IPS-NIHi7 (cell line): Measurements from ENCODE around the gene HOXD11.
A peak's percentile ranks its signal among the peaks of the same experiment; 100 is the strongest.

Source experiments
- DNase-seq: peaks from one replicate; pipeline ENCODE4 v3.0.0; 2012; ENCODE audit warnings: mixed read lengths; ENCODE audit errors: extremely low spot score

Gene HOXD11

DNA sequence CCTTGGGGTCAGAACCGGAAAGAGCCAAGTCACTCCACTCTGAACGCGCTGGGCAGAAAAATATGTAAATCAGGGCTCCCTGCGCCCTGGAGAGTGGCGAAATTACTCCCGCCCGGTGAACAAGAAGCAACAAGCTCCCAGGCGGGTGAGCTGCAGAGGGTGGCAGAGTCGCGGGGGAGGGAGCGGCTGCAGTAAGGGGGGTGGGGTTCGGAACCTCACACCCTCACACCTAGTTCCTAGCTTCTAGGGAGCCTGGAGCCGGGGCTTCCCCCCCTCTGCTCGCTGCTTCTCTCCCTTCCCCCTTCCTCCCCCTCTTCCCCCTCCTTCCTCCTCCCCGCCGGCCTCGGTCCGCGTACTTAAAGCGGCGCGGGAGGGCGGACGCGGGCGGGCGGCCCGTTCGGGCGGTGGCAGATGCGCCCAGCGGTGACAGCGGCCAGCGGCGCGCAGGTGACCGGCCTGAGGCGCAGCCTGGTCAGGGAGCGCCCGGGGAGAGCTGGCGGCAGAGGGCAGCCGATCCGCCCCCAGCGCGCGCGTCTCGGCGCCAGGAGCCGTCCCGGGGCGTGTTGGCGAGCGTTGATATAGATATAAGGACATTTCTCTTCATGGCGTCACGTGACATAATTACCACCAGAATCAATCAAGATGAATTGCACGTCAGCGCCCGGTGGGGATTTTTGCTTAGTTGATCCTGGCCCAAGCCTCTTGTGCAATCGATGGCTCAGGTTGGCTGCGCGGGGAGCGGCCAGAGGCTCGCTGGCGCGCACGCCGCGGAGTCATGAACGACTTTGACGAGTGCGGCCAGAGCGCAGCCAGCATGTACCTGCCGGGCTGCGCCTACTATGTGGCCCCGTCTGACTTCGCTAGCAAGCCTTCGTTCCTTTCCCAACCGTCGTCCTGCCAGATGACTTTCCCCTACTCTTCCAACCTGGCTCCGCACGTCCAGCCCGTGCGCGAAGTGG lies at the start of gene HOXD11:
TSS of gene HOXD11 (plus strand) at position 700 of the 959 bp plus-strand sequence. CDS start at position 776, 76 bp downstream.
- DNase-seq = no peak

- DNase-seq = no peak
These were observed 43.1 kb upstream of the HOXD11 start for GRCh38 chr2:176063958-176064357.

DNA sequence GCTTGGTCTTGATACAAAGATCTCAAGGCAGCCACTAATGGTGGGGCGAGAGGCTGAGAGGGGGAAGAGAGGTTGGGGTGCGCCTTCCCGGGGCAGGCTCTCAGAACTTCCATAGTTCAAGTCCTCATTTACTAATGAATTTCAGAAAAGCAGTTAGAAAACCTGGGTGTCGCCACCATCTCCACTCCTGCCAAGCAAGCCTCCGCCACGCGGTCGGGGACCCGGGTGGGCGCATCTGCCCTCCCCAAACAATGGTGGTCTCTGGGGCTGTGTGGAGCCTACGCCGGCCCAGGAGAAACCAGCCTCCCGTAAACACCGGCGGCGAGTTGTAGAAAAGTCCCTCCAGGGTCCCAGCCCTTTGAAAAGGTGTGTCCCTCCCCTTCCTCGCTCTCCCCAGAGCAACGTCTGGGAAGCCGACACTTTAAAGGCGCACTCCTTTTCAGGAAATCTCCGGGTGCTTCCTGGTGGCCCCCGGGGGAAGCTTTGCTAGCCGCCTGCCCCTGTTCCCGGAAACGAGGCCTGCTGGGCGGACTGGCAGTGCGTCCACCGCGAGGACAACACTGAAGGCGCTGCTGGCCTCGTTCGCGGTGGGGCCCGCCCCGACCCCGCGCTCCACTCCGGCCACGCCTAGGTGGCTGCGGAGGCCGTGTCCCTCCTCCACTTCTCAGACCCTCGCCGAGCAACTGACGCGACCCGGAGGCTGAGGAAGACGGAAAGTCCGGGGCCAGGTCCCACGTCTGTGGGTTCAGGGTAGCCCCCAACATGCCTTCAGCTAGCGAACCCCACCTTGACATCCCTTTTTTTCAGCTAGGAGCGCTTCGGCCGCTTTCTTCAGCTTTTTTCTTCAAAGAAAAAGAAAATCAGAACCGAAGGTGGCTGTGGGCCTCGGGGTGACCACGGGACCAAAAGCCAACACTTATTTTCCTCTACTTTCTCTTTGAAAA lies 40.2 kb upstream of the HOXD11 start:
- no peak for DNase-seq

GRCh38 chr2:176067589-176068418 lies 39.3 kb upstream of the HOXD11 start:
- DNase-seq = no peak

DNA sequence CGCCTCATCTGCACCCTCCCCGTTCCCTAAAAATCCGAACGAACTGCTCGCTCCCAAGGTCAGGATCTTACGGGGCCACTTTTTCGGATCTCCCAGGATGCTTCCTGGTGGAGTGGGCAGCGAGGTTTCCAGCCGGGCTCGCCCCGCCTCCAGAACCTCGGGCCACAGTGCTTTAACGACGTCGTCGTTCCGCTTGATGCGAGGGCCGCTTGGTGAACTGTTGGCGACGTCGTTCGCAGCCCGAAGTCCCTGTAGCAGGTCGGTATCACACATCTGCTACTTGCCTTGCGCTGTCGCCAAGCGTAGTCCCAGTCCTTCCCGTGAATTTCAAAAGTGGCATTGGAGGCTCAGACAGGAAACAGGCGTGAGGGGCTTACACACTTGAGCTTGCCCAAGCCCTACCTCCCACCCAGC lies 38.7 kb upstream of the HOXD11 start:
- DNase-seq = no peak

- no peak for DNase-seq
These were observed 35.5 kb upstream of the HOXD11 start for GRCh38 chr2:176071330-176072291.

- no peak for DNase-seq
These were observed 34.8 kb upstream of the HOXD11 start for GRCh38 chr2:176072292-176072669.

DNA sequence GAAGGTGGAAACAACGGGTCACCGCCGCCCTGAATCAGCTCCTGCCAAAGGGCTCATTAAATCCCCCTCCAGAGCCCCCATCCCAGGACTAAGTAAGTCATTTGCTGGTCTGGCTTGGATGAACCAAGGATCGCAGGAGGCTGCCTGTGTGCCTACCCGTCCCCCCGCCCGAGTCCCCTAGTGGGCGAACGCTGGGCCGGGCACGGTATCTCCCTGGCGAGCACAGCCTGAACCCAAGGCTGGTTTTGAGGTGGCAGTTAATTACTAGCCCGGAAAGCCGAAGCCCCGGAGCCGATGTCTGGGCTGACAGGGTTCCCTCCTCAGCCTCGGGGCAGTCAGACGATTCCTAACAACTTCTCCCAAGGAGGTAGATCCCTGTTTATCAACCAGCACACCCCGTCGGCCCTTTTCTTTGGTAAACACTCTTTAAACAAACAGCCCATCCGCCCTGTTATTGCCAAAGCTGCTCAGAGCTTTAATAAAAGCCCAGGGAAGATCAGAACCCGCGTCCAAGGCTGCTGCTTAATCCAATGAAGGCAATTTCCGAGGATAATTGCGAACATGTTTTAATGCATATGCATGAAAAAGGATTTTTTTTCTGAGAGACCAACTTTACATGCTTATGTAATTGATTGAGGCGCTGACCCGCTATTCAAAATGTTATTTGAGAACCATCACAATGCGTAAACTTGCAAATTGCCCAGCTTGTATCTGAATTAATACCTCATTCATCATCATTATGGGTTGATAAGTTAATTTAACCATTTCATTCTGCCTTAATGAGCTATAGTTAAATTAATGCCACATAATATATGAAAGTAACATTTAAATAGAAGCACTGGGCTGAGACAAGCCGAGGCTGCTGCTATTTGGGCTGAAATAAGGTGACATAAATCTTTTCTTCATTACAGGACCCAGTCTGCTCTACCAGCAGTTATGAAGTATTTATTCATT lies 33.9 kb upstream of the HOXD11 start:
- no peak for DNase-seq

DNA sequence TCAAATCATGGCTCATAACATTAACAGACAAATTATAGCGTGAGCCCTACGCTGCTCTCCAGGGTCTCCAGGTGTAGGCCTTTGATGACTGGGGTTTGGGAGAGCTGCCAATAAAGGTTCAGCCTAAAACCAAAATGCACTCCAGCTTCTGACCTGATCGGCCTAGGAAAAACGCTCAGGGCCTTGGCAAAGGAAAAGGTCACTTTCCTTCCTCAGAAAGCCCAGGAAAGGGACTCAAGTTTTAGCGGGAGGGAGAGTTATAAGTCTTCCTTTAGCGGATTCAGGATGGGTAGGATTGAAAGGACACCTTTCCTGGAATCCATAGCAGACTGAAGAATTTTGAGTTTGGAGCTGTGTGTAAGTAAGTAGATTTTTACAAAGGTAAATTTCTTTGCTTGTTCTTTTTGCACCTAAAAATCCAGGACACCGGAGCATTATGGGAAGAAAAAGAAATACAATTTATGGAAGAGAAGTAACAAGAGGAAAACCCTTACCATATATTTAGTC lies 32.1 kb upstream of the HOXD11 start:
- no peak for DNase-seq

DNA sequence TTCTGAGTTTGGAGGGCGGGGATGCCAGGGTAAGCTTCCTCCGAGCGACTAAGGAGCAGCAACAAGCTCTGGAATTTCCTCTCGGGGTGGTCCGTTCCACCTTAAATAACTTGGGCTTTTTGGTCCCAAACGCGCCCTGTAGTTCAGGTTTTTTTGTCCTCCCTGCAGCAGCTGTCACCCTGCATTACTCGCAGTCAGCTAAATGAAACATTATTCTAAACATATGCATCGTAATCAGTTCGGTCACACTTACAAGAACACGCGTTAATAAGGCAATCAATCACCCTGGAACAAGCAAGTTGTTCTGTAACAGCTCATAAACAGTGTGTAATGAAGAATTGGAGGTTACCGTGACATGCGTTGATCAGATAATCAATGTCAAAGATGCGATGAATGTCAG lies 31.6 kb upstream of the HOXD11 start:
- DNase-seq = no peak

DNA sequence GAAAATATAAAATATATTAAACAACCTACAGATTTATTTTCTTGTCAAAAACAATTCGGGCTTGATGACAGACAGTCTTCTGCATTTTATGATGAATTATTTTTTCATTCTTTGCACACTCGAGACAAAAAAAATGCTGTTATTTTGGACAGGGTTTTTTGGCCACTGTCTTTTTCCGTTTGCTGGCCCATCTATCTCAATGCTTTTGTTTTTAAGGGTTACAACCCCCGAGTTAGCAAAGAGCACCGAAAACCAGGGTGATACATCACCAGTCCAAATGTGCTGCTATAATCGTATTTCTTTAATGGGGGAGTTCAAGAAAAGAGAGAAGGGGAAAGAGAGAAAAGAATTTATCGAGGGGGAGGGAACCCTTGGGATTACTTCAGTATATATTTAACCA lies 31.0 kb upstream of the HOXD11 start:
- DNase-seq = no peak

DNA sequence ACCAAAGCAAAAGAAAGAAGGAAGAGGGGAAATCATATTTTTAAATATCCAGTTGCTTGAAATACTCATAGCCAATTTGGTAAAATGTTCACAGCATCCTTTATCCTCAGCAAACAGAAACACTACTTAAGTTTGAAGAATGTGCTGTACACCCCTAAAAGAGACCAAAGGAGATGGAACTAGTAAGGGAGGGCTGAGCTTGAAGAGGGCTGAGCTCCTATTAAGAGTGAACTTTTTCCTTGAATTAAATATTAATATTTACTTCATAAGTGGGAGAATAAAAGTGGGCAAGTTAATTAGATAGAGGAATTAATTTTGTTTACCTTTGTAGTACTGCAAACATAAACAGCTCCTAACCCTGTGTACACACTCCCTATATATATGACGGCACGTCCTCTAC lies 30.3 kb upstream of the HOXD11 start:
- DNase-seq = no peak

GRCh38 chr2:176078541-176079284 lies 28.4 kb upstream of the HOXD11 start:
- no peak for DNase-seq

DNA sequence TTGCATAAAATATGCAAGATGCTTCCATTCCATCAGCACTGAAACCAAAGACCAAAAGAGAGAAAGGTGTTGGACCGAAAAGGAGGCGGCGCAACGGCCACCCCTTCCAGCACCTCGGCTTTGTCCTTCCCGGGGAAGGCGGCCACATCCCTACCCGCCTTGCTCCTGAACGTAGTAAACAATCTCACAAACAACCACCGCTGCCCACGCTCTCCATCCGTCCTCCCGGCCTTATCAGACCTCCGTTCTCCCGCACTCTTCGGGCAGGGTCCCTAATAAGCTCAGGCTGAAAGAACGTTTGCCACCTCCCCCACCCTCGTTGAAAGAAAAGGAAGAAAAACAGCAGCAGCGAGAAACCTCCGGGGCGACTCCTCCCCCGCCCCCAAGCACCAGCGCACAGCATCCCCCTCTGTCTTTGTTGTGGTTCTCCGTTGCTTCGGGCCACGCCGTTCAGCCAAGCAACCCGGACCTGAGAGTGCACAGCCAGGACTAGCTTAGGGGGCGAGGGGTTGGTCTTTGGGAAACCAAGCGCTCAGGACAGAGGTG lies 27.7 kb upstream of the HOXD11 start:
- DNase-seq = no peak

- peak; percentile 83 for DNase-seq
These were observed 27.1 kb upstream of the HOXD11 start for GRCh38 chr2:176079831-176080539.

DNA sequence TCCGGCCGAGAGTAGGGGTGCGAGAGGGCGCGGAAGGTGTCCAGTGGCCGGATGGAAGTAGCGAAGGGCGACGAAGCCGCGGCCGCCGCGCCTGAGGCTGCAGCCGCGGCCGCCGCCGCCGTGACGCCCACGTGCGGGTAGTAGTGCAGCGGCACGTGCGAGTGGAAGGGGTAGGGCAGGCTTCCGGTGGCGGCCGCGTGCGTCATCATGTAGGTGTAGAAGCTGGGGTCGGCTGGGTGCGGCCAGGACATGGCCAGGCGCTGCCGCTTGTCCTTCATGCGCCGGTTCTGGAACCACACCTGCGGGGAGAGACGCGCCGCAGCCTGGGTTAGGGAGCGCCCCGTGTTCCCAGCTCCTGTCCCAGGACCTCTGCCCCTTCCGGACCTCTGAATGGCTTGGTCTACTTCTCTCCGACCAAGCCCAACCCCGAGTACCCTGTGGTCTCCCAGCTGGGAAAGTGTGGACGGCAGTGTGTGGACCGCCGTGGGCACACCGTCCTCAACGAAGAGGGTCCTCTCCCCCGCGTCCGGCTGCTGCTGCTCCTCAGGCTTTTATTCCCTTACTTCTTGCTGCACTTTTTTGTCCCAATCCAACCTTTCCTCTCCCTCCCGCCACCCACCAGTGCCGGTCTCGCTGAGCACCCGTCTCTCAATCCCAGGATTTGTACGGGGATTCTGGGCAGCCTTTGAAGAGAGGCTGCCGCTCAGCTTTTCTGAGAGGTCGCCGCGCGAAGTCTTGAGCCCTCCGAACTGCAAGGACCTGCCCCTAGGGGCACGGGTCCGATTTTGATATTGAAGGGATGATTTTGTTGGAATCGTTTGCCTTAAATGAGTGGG lies 26.3 kb upstream of the HOXD11 start:
- DNase-seq = no peak
